K562 (cell line): ENCODE data around the gene LAMTOR4. TPM values are rescaled to one million over a fixed set of nuclear protein-coding genes. Genes with fewer than 3 reads are reported as not detected.

Experiments used
- KLF10 ChIP-seq: fragments of 250-450 bp; sonication (Bioruptor Pico); IDR thresholded peaks from 2 replicates; pipeline ENCODE4 v1.6.1; 2021; ENCODE audit warnings: matching md5 sums
- ZNF146 ChIP-seq: IDR thresholded peaks from one replicate; pipeline ENCODE4 v1.6.1; 2018; ENCODE audit warnings: missing compliant biosample characterization; ENCODE audit not compliant: unreplicated experiment
- ZNF57 ChIP-seq: fragments of 450-650 bp; formaldehyde crosslinking; IDR thresholded peaks from 2 replicates; pipeline ENCODE4 v1.4.0; 2020; ENCODE audit warnings: mild to moderate bottlenecking, moderate library complexity
- ZNF699 ChIP-seq: fragments of 250-450 bp; sonication (Bioruptor Pico); IDR thresholded peaks from 2 replicates; pipeline ENCODE4 v1.8.0; 2021; ENCODE audit warnings: mild to moderate bottlenecking, moderate library complexity; ENCODE audit not compliant: insufficient replicate concordance
- polyA plus RNA-seq, 8 experiments: library from polyadenylated mRNA; depleted of rRNA in 4 of 8; stranded (reverse) in 5 of 8; unstranded in 3 of 8; fragments of >200 nt; fragmentation: Nextera tagmentation in 2 of 8; fragmentation: Illumina TruSeq in 1 of 8; extraction: Ambion mirVana in 2 of 8; extraction: Trizol in 1 of 8; gene quantifications; 2 replicates each; pipeline versions ENCODE4 v1.2.1 to v1.2.3, GENCODE V29; 2011 to 2014; ENCODE audit warnings: inconsistent platforms in 1 of 8, missing spikeins in 1 of 8
- total RNA-seq, 7 experiments: library from RNA; depleted of rRNA in 6 of 7; stranded (reverse); fragments of >200 nt in 6 of 7; fragmentation: Illumina TruSeq in 2 of 7; extraction: Trizol in 2 of 7; gene quantifications; 2 replicates each; pipeline versions ENCODE4 v1.2.1 to v1.2.3, GENCODE V29; 2011 to 2021; ENCODE audit warnings: low replicate concordance in 1 of 7
- TF ChIP-seq, protein P1 (sequence below), 2 experiments: fragments of 450-650 bp; IDR thresholded peaks; 2 replicates each; pipeline ENCODE4 v1.6.1; 2018; ENCODE audit warnings: mild to moderate bottlenecking in 2 of 2, low read depth in 1 of 2; ENCODE audit not compliant: partially characterized antibody in 2 of 2
- TF ChIP-seq, protein P2 (sequence below): fragments of 250-450 bp; sonication (Bioruptor Pico); IDR thresholded peaks from 2 replicates; pipeline ENCODE4 v1.8.0; 2022; ENCODE audit warnings: inconsistent platforms
- TF ChIP-seq, protein P3 (sequence below): sonication (generic); formaldehyde crosslinking; IDR thresholded peaks from 2 replicates; pipeline ENCODE4 v1.8.0; 2022; ENCODE audit warnings: mild to moderate bottlenecking, missing genetic modification reagents

LAMTOR4 gene
- total and polyA plus RNA-seq, 9 of the 15 experiments (the other 6 are each of a cell fraction or from before 2014, with no cell fraction given) = 79.6 to 314 (median 195) TPM

DNA sequence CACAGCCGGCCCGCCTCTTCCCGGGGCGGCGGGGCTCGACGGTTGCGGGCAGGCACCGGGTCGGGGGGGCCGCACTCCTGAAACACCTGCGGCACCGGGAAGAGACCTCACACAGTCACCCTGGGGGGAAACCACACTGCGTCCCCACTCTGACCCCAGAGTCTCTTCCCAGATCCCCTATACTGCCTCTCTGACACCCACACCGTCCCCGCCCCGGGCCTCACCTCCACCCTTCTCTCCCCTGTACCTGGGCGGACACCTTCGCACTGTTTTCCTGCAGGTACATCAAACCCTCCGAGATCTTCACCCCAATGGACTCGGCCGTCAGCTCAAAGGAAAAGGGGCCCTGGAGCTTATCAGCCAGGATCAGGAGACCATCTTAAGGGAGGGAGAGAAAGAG, 23.1 kb downstream of the LAMTOR4 start (continued):
- TF ChIP-seq, protein P1, sequence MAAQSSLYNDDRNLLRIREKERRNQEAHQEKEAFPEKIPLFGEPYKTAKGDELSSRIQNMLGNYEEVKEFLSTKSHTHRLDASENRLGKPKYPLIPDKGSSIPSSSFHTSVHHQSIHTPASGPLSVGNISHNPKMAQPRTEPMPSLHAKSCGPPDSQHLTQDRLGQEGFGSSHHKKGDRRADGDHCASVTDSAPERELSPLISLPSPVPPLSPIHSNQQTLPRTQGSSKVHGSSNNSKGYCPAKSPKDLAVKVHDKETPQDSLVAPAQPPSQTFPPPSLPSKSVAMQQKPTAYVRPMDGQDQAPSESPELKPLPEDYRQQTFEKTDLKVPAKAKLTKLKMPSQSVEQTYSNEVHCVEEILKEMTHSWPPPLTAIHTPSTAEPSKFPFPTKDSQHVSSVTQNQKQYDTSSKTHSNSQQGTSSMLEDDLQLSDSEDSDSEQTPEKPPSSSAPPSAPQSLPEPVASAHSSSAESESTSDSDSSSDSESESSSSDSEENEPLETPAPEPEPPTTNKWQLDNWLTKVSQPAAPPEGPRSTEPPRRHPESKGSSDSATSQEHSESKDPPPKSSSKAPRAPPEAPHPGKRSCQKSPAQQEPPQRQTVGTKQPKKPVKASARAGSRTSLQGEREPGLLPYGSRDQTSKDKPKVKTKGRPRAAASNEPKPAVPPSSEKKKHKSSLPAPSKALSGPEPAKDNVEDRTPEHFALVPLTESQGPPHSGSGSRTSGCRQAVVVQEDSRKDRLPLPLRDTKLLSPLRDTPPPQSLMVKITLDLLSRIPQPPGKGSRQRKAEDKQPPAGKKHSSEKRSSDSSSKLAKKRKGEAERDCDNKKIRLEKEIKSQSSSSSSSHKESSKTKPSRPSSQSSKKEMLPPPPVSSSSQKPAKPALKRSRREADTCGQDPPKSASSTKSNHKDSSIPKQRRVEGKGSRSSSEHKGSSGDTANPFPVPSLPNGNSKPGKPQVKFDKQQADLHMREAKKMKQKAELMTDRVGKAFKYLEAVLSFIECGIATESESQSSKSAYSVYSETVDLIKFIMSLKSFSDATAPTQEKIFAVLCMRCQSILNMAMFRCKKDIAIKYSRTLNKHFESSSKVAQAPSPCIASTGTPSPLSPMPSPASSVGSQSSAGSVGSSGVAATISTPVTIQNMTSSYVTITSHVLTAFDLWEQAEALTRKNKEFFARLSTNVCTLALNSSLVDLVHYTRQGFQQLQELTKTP (IDR thresholded peaks at IDR 0.05; ENCODE audit: low read depth in 1 of 2, partially characterized antibody in 2 of 2) = no peak
- TF ChIP-seq ZNF57 (CRISPR knock-in tag) (no peak), ZNF699 (CRISPR knock-in tag) (no peak), KLF10 (CRISPR knock-in tag) (no peak), ZNF146 (CRISPR knock-in tag) (no peak)
- TF ChIP-seq, protein P2, sequence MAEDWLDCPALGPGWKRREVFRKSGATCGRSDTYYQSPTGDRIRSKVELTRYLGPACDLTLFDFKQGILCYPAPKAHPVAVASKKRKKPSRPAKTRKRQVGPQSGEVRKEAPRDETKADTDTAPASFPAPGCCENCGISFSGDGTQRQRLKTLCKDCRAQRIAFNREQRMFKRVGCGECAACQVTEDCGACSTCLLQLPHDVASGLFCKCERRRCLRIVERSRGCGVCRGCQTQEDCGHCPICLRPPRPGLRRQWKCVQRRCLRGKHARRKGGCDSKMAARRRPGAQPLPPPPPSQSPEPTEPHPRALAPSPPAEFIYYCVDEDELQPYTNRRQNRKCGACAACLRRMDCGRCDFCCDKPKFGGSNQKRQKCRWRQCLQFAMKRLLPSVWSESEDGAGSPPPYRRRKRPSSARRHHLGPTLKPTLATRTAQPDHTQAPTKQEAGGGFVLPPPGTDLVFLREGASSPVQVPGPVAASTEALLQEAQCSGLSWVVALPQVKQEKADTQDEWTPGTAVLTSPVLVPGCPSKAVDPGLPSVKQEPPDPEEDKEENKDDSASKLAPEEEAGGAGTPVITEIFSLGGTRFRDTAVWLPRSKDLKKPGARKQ (CRISPR knock-in tag) = no peak
- TF ChIP-seq, protein P3, sequence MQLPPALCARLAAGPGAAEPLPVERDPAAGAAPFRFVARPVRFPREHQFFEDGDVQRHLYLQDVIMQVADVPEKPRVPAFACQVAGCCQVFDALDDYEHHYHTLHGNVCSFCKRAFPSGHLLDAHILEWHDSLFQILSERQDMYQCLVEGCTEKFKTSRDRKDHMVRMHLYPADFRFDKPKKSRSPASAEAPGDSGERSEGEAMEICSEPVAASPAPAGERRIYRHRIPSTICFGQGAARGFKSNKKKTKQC (CRISPR knock-in tag) = no peak
